ENCODE results near the gene RPP25L.
"Not testable (repeated sequence)": the region's sequence is repeated elsewhere in the genome, so short reads cannot be mapped to it uniquely, and the experiment has no call there.

The RPP25L gene, protein sequence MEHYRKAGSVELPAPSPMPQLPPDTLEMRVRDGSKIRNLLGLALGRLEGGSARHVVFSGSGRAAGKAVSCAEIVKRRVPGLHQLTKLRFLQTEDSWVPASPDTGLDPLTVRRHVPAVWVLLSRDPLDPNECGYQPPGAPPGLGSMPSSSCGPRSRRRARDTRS

DNA sequence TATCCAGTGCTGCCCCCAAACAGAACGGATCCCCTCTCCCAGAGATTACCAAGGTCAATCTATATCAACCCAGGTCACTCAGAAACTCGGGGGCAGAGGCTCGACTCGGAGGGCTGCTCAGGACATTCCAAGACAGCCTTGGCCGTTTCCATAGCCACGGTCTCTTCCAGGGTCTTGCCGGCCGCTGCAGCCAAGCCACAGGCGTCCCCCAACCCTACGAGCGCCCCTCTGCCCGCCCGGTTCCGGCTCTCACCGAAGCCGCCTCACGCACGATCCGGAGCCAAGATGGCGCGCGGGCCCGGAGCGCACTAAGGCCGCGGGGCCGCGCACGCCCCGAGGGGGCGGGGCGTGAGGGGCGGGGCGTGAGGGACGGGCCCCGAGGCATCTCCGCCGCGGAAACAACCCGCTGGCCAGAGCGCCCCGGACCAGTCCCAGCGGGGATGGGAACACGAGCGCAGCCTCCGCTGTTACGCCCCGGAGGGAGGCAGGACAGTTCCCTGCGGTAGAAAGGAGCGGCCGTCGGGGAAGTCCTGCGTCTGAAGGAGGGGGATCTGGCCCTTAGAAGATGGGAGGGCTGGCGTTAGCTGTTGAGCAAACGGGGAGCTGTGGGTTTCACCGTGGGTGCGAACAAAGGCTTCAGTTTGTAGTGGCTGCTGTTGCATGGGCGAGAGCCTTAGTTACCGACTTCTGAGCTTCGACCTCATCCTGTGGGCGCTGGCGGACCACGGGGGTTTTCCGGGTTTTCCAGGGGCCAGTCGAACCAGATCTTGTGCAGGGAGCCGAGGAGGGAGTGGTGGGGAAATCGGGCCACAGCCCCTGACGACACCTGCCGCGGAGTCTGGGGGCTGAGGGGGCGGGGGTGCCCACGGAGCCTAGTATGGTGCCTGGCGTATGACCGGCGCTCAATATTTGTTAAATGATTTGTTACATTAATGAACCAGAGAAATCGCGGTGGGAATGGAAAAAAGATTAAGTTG is at the start of gene RPP25L:
Gene RPP25L (minus strand): TSS at position 287 of the 977 bp plus-strand sequence. CDS start 801 bp downstream, outside the sequence.
- peak; percentile 93 for DNase-seq

DNA sequence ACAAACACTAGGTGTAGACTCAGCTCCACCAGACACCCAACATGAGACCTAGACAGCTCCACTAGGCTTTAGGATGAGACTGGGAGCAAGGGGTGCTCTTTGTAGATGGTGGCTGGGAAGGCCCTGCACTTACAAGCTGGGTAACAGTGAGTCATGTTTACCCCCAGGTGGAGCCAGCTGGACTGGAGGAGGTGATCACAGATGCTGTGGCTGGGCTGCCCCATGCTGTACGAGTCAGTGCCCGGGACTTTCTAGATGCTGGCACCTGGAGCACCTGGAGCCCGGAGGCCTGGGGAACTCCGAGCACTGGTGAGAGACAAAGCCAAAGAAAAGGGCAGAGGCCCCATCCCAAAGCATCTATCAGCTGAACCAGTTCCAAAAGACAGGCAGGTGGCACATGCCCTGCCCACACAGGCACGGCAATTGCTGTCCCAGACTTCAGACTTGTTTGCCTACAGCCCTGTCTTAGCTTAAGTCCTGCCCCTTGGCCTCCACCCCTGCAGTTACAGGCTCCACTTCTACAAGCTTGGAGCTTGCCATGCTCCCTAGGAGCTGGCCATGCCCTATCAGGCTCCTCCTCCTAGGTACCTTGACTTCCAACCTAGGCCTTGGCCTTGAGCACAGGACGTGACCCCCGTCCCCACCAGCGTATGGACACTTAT is 47.8 kb upstream of the RPP25L start:
- DNase-seq = peak; percentile 74

DNA sequence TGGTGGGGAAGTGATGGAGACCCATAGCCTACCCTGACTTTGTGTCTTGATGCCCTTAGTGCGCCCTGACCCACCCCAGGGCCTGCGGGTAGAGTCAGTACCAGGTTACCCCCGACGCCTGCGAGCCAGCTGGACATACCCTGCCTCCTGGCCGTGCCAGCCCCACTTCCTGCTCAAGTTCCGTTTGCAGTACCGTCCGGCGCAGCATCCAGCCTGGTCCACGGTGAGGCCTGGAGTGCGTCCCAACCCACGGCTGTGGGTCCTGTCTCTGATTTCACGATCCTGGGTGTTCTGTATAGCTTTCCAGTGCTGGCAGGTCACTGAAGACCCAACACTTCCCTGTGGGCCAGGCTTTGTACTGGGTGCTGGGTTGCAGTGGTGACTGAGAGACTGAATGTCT is 46.6 kb upstream of the RPP25L start:
- DNase-seq = no peak

DNA sequence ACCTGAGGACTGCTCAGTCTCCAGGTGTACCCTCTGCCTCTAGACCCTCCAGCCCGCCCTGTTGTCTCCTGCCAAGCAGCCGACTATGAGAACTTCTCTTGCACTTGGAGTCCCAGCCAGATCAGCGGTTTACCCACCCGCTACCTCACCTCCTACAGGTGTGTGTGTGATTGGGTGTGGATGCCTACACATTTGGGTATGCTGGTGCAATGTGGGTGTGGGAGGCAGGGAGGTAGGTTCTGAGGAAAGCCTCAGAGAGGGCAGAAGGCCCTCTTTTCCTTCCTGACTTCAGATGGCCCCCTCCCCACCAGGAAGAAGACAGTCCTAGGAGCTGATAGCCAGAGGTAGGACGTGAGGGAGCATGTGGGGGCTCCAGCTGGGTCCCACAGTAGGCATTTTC is 45.1 kb upstream of the RPP25L start:
- DNase-seq = no peak

DNA sequence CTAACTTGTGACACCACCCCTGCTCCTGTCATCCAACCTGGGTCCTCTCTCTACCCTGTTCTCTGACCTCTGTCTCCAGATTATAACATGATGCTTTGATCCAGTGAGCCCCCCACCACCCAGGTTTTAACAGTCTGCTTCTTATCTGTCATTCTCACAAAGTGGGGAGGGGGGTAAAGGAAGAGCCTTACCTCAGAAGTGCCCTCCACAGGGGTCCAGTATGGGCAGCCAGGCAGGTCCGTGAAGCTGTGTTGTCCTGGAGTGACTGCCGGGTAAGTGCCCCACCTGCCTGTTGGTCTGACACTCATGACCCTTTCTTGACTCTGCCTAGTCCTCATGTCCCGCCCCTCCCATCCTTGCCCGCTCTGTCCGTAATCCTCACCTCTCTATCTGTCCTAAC is 43.5 kb upstream of the RPP25L start:
- DNase-seq = no peak

DNA sequence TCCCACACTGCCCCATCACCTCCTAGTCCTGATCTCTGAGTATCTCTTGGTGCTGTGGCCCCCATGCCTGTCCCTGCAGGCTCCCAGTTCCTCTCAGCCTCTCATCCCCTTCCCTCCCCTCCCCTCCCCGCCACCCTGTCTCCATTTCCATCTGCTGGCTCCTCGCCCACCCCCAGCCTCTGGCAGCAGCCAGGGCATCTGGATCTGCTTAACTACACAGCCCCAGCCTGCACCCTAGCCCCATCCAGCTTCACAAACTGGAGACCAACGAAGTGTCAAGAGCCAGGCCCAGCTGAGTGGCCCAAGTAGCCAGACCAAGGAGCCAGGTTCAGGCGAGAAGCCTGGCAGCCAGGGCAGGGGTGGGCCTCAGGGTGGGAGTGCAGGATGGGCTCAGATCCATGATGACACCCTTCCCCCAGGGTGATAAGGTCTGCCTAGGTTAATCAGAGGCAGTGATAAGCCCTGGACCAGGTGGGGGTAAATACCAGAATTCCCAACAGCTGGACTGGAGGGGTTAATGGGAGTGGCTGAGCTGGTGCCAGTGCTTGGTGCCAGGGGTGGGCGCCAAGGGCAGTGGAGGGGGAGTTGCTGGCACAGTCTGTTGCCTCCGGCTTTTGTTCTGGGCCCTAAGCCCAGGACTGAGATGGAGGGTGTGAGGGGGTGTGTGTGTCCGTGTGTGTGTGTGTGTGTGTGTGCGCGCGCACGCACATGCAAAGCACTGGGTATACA is 42.6 kb upstream of the RPP25L start:
- peak; percentile 82 for DNase-seq

DNA sequence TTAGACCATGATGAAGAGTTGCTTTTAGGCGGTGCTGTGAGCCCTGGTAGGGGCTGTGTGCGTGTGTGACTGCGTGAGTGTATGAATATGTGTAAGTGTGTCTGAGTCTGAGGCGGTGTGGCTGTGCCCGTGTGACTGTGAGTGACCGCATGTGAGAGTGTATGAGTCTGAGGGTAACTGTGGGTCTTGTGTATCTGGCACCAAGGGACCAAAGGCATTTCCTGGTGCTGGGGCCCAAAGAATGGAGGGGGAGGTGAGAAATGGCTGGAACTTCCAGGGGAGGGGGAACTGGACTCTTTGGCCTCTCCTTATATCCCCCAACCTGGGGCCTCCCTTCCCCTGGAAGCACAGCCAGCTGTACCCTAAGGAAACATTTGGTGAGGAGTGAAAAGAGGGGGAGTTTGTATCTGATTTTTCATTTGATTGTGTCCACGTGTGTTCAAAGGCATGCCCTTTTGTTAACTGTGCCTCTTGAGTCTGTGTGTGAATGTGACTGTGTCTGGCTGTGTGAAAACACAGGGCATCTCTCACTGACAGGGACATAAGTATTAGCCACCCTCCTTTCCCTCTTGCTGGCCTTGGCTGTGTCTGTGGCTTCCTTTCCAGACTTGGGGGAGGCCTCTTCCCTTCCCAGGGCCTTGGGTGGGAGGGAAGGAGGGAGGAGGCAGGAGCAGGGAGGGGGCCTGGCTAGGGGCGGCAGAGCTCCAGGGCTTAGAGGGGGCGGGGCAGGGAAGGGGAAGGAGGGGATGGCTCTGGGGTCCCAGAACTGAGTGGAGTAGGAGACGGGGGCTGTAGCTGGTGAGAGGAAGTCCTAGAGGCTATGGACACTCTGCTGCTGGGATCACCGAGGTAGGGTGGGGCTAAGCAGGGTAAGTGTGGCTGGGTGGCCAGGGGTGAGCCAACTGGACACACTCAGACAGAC is 41.5 kb upstream of the RPP25L start:
- DNase-seq = no peak

DNA sequence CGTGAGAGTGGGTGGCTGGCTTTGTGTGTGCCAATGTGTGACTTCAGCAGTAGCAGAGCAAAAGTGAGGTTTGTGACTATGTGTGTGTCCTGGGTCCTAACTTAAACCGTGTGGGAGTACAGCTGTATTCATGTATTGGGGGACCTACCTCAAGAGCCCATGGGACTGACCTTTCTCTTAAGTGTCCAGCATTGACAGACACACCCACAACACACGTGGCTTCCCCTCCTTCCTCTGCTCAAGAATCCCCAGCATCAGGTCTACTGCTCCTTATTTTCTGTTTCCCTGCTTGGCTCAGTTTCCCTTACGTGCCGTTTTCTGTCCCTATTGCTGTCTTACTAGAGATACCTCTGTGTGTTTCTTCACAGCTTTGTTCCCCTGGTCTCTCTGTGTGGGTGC is 40.7 kb upstream of the RPP25L start:
- no peak for DNase-seq

DNA sequence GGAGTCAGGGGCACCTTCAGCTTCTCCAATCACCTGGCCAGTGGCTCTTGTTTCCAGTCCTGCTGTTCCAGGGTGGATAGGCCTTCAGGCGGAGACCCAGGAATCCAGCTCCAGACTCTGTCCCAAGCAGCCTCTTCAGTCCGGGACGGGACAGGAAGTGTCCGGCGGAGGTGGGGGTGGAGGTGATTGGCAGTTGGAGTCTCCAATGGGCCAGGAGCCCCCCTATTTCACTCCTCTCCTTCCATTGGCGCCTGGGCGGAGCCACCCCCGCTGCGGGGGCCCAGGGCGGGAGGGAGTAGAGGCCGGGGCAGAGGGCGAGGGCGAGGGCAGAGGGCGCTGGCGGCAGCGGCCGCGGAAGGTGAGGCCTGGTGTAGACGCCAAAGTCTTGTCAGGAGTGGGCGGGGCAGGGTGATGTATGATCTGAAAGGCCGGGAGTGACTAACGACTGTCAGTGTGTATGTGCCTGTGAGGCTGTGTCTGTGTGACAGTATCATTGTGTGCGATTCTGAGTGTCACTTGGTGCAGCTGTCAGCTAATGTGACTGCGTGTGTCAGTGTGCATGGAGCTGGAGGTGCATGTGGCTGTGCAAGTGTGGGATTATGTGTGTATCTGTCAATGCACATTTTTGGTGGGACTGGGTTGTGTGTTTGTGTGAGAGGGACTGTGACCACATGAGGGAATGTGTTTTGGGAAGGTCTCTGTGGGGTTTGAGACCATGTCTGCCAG is 40.1 kb upstream of the RPP25L start, which contains the start of gene IL11RA:
Gene IL11RA (plus strand): TSS at position 310 of the 726 bp plus-strand sequence. CDS start 3,033 bp downstream, outside the sequence.
- DNase-seq = peak; percentile 72

DNA sequence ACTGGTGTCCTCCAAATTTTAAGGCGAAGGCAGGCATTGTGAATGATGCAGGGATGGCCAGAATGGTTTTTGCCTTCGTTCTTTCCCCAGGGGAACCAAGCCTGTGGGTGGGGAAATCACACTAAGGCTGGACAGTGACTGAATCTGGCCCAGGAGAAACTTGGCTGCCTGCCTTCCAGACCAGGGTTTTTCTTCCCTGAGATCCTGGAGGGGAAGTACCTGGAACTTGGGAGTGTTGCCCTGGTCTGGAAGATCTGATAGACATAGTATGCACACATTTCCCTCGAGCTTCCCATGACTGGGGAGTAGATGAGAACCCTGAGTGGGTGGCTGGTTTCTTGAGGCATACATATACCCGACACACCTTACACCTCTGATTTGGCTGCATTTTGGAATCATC is 39.4 kb upstream of the RPP25L start:
- DNase-seq = no peak

- no peak for DNase-seq
These were observed 38.9 kb upstream of the RPP25L start for GRCh38 chr9:34650816-34651215.

- no peak for DNase-seq
These were observed 36.8 kb upstream of the RPP25L start for GRCh38 chr9:34648673-34649072.

DNA sequence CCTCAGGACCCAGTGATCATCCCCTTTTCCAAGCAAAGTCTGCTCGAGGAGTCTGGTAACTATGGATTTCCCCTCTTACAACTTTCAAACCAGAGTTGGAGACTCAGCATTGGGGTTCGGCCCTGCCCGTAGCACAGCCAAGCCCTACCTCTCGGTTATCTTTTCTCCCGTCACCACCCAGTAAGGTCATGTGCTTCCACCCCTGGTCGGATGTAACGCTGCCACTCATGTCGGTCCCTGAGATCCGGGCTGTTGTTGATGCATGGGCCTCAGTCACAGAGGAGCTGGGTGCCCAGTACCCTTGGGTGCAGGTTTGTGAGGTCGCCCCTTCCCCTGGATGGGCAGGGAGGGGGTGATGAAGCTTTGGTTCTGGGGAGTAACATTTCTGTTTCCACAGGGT is 35.8 kb upstream of the RPP25L start:
- no peak for DNase-seq

DNA sequence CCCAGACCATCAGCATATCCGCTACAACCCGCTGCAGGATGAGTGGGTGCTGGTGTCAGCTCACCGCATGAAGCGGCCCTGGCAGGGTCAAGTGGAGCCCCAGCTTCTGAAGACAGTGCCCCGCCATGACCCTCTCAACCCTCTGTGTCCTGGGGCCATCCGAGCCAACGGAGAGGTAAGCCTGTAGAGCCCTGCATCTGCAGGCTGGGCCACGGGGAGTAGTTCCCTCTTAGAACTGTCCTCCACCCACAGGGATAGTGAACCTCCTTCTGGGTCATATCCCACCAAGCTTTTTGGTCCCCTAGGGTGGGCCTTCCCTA is 35.1 kb upstream of the RPP25L start:
- no peak for DNase-seq

- DNase-seq = peak; percentile 96
These were observed 34.5 kb upstream of the RPP25L start, which contains the start of gene GALT for GRCh38 chr9:34646211-34647083. Gene GALT (plus strand): TSS chr9:34646675. CDS start chr9:34646705, 30 bp downstream.

- no peak for DNase-seq
These were observed 32.9 kb upstream of the RPP25L start for GRCh38 chr9:34644766-34645314.

GRCh38 chr9:34642679-34643078 is 30.8 kb upstream of the RPP25L start:
- DNase-seq = no peak

- DNase-seq = not testable (repeated sequence)
These were observed 27.4 kb upstream of the RPP25L start for GRCh38 chr9:34639322-34639721.

DNA sequence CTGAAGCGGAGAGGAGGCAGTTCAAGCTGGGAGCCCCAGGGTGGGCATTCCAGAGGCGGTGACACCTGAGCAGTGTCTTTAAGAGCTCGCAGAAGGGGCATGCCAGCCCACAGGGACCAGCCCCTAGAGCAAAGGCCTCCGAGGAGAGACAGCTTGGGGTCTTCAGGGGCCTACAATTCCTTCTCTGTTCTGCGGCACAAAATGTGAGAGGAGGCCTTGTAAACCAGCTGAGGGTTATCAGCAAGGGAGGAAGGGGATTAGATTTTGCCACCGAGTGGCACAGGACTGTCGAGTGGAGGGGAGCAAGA is 26.2 kb upstream of the RPP25L start:
- DNase-seq = no peak

All from NCI-H69 (cell line).